ENCODE data around the gene MPP7. TPM values are rescaled to one million over a fixed set of nuclear protein-coding genes. Genes with fewer than 3 reads are reported as not detected.

Gene MPP7
- total and polyA plus RNA-seq, 2 donors (not counting 3 experiments of a cell fraction or from before 2014, with no cell fraction given): 0.17 to 0.73 TPM

DNA sequence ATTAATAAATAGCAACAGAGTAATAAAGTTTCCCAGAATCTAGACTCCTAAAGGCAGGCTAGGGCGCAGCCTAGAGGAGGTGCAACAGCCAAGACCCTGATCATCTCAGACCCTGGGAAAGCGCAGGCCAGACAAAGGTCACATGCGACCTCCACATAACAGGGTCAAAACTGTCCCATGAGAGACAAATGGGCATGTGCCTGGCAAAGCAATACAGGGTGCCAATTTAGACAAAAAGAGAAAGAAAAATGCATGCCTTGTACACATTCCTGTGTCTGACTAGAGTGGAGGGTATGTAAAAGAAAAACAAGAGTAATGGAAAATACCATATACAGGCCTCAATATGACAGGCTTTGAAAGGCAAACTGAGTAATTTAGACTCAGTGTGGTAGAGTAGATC is 22.2 kb downstream of the MPP7 start:
- H4K20me1 ChIP-seq (replicated peaks; ENCODE audit: control insufficient read depth, extremely low read depth, insufficient read depth, low read length): no peaks in the 10 kb centered on the region
- H3K4me3 ChIP-seq (replicated peaks in 1 of 3; ENCODE audit: insufficient read depth in 1 of 3, low read depth in 1 of 3, low read length in 3 of 3): no peak overlapping the region
- H3K9me1 ChIP-seq (replicated peaks; ENCODE audit: control insufficient read depth, extremely low read depth, insufficient read depth, low read length): no peaks in the 10 kb centered on the region
- H3K9me3 ChIP-seq (replicated peaks; ENCODE audit: control insufficient read depth, insufficient read depth, low read length): no peaks in the 10 kb centered on the region
- intact Hi-C loops (cut with micrococcal nuclease) (no loop called here), dilution Hi-C loops (cut with MboI; ENCODE audit: extremely low pct_ligation_motif_present, low sequenced_read_pairs) (no loop called here)
- no TSS peak for BruUV-seq (replicated peaks)
- CTCF ChIA-PET: no interaction called here
- FAIRE-seq: no peak
- H3K79me2 ChIP-seq (ENCODE audit: control insufficient read depth, insufficient read depth, low read length): no peaks in the 10 kb centered on the region
- TF ChIP-seq GATA2 (IDR thresholded peaks at IDR 0.05; ENCODE audit: insufficient read depth, insufficient read length, low read depth, low read length) (no peak), MYC (IDR thresholded peaks at IDR 0.05; ENCODE audit: low read depth, low read length) (no peak), CTCF (IDR thresholded peaks at IDR 0.05; ENCODE audit: extremely low read depth in 1 of 2, insufficient read depth in 1 of 2, low read depth in 1 of 2, low read length in 2 of 2) (no peak), POLR2AphosphoS5 (IDR thresholded peaks at IDR 0.05; ENCODE audit: insufficient read depth, low read depth, low read length) (no peak)
- no peak overlapping the region for H3K4me2 ChIP-seq (ENCODE audit: insufficient read depth, low read length)
- POLR2A ChIA-PET: no interaction called here
- no peaks in the 10 kb centered on the region for H3K36me3 ChIP-seq (ENCODE audit: control insufficient read depth in 2 of 2, extremely low read depth in 1 of 2, insufficient read depth in 2 of 2, low read length in 2 of 2)
- H3K4me1 ChIP-seq (ENCODE audit: control insufficient read depth, extremely low read depth, insufficient read depth, low read length): no peaks in the 10 kb centered on the region
- H2AFZ ChIP-seq (ENCODE audit: low read depth, low read length): no peak overlapping the region
- no peaks in the 10 kb centered on the region for H3K27me3 ChIP-seq (ENCODE audit: control insufficient read depth in 2 of 2, insufficient read depth in 2 of 2, low read length in 2 of 2)
- H3K9ac ChIP-seq (replicated peaks; ENCODE audit: extremely low read depth, insufficient read depth, low read length): no peak overlapping the region
- H3K27ac ChIP-seq (ENCODE audit: insufficient read depth, low read depth, low read length): no peak overlapping the region
- no peak for DNase-seq (ENCODE audit: low read depth, low spot score)

GRCh38 chr10:28279878-28280277 is 23.0 kb downstream of the MPP7 start:
- POLR2A ChIA-PET: no interaction called here
- no peaks in the 10 kb centered on the region for H3K9me3 ChIP-seq (replicated peaks; ENCODE audit: control insufficient read depth, insufficient read depth, low read length)
- H3K27me3 ChIP-seq (ENCODE audit: control insufficient read depth in 2 of 2, insufficient read depth in 2 of 2, low read length in 2 of 2): no peaks in the 10 kb centered on the region
- dilution Hi-C loops (cut with MboI; ENCODE audit: extremely low pct_ligation_motif_present, low sequenced_read_pairs): no loop called here
- H3K36me3 ChIP-seq (ENCODE audit: control insufficient read depth in 2 of 2, extremely low read depth in 1 of 2, insufficient read depth in 2 of 2, low read length in 2 of 2): no peaks in the 10 kb centered on the region
- no peaks in the 10 kb centered on the region for H3K9me1 ChIP-seq (replicated peaks; ENCODE audit: control insufficient read depth, extremely low read depth, insufficient read depth, low read length)
- BruUV-seq (replicated peaks): no TSS peak
- CTCF ChIA-PET: no interaction called here
- H3K9ac ChIP-seq (replicated peaks; ENCODE audit: extremely low read depth, insufficient read depth, low read length): no peak overlapping the region
- intact Hi-C loops (cut with micrococcal nuclease): no loop called here
- DNase-seq (ENCODE audit: low read depth, low spot score) (no peak), FAIRE-seq (no peak)
- H3K4me2 ChIP-seq (ENCODE audit: insufficient read depth, low read length): no peak overlapping the region
- TF ChIP-seq GATA2 (IDR thresholded peaks at IDR 0.05; ENCODE audit: insufficient read depth, insufficient read length, low read depth, low read length): no peak
- TF ChIP-seq POLR2AphosphoS5 (IDR thresholded peaks at IDR 0.05; ENCODE audit: insufficient read depth, low read depth, low read length): no peak
- TF ChIP-seq MYC (IDR thresholded peaks at IDR 0.05; ENCODE audit: low read depth, low read length): no peak
- TF ChIP-seq EZH2 (IDR thresholded peaks at IDR 0.05; ENCODE audit: borderline replicate concordance, low read depth, low read length, severe bottlenecking): no peak
- TF ChIP-seq JUN (IDR thresholded peaks at IDR 0.05; ENCODE audit: borderline replicate concordance, insufficient read depth, insufficient read length, low read depth): no peak
- no peak for TF ChIP-seq POLR2A (IDR thresholded peaks at IDR 0.05; ENCODE audit: low read depth, low read length)
- TF ChIP-seq, protein P1, sequence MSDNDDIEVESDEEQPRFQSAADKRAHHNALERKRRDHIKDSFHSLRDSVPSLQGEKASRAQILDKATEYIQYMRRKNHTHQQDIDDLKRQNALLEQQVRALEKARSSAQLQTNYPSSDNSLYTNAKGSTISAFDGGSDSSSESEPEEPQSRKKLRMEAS (IDR thresholded peaks at IDR 0.05; ENCODE audit: insufficient read depth, insufficient read length): no peak
- TF ChIP-seq FOS (IDR thresholded peaks at IDR 0.05; ENCODE audit: borderline replicate concordance, insufficient read depth, low read length): no peak
- no peak for TF ChIP-seq CTCF (IDR thresholded peaks at IDR 0.05; ENCODE audit: extremely low read depth in 1 of 2, insufficient read depth in 1 of 2, low read depth in 1 of 2, low read length in 2 of 2)
- H3K79me2 ChIP-seq (ENCODE audit: control insufficient read depth, insufficient read depth, low read length): no peaks in the 10 kb centered on the region
- no peaks in the 10 kb centered on the region for H3K4me1 ChIP-seq (ENCODE audit: control insufficient read depth, extremely low read depth, insufficient read depth, low read length)
- no peak overlapping the region for H3K27ac ChIP-seq (ENCODE audit: insufficient read depth, low read depth, low read length)
- no peak overlapping the region for H3K4me3 ChIP-seq (replicated peaks in 1 of 3; ENCODE audit: insufficient read depth in 1 of 3, low read depth in 1 of 3, low read length in 3 of 3)
- no peak overlapping the region for H2AFZ ChIP-seq (ENCODE audit: low read depth, low read length)
- H4K20me1 ChIP-seq (replicated peaks; ENCODE audit: control insufficient read depth, extremely low read depth, insufficient read depth, low read length): no peaks in the 10 kb centered on the region

Measured in endothelial cell of umbilical vein (primary cell).